NT2/D1 (cell line): Measurements from ENCODE around the gene TRPV4.

Experiments used
- DNase-seq: peaks from one replicate; pipeline ENCODE4 v3.0.0-alpha.2; 2011; ENCODE audit warnings: low read depth, low spot score
- H3K27me3 ChIP-seq: 2 replicates; pipeline ENCODE4 v1.6.0; 2011; ENCODE audit warnings: mild to moderate bottlenecking; ENCODE audit not compliant: insufficient read length, insufficient read depth
- H3K36me3 ChIP-seq: 2 replicates; pipeline ENCODE4 v1.6.1; 2011; ENCODE audit warnings: mild to moderate bottlenecking, low read length, mixed read lengths; ENCODE audit not compliant: insufficient read depth, insufficient read length
- H3K4me1 ChIP-seq: 2 replicates; pipeline ENCODE4 v1.5.1; 2011; ENCODE audit not compliant: insufficient read depth, insufficient read length
- H3K4me3 ChIP-seq: 2 replicates; pipeline ENCODE4 v1.5.1; 2011; ENCODE audit warnings: low read depth; ENCODE audit not compliant: insufficient read length
- H3K9ac ChIP-seq: 2 replicates; pipeline ENCODE4 v1.6.0; 2011; ENCODE audit warnings: low read depth; ENCODE audit not compliant: insufficient read length
- H3K9me3 ChIP-seq: 2 replicates; pipeline ENCODE4 v1.5.1; 2011; ENCODE audit warnings: mild to moderate bottlenecking, low read length; ENCODE audit not compliant: insufficient read depth
- SUZ12 ChIP-seq: IDR thresholded peaks from 2 replicates; pipeline ENCODE4 v1.6.1; 2011; ENCODE audit not compliant: insufficient read length, insufficient read depth; ENCODE audit errors: extremely low read depth
- YY1 ChIP-seq: IDR thresholded peaks from 2 replicates; pipeline ENCODE4 v1.6.1; 2011; ENCODE audit not compliant: insufficient read length, insufficient read depth
- ZNF274 ChIP-seq: IDR thresholded peaks from 2 replicates; pipeline ENCODE4 v1.6.1; 2011; ENCODE audit warnings: mild to moderate bottlenecking, low read depth, low read length

TRPV4 gene

GRCh38 chr12:109771746-109772621 is 61.2 kb downstream of the TRPV4 start:
- H3K4me3 ChIP-seq, result no peak overlapping the region
- DNase-seq, result no peak

GRCh38 chr12:109770861-109771670 is 62.1 kb downstream of the TRPV4 start:
- no peaks in the 10 kb centered on the region for H3K9me3 ChIP-seq
- TF ChIP-seq ZNF274 (no peak), SUZ12 (no peak), YY1 (no peak)
- H3K27me3 ChIP-seq, result no peaks in the 10 kb centered on the region
- H3K36me3 ChIP-seq, result peaks cover 5% of the 10 kb centered on the region
- no peak for DNase-seq
- peaks cover 16% of the 10 kb centered on the region for H3K4me1 ChIP-seq
- no peak overlapping the region for H3K9ac ChIP-seq
- no peak overlapping the region for H3K4me3 ChIP-seq

More at GRCh38 chr12:109771746-109772621, 61.2 kb downstream of the TRPV4 start:
- Histone ChIP-seq H3K9ac (no peak overlapping the region), H3K36me3 (peaks cover 5% of the 10 kb centered on the region), H3K9me3 (no peaks in the 10 kb centered on the region), H3K4me1 (peaks cover 10% of the 10 kb centered on the region), H3K27me3 (no peaks in the 10 kb centered on the region)
- TF ChIP-seq YY1 (no peak), SUZ12 (no peak), ZNF274 (no peak)

- Histone ChIP-seq H3K27me3 (no peaks in the 10 kb centered on the region), H3K9me3 (no peaks in the 10 kb centered on the region), H3K9ac (no peak overlapping the region), H3K4me3 (no peak overlapping the region), H3K4me1 (peaks cover 18% of the 10 kb centered on the region), H3K36me3 (peaks cover 5% of the 10 kb centered on the region)
- no peak for DNase-seq
- TF ChIP-seq ZNF274 (no peak), YY1 (no peak)
Measured at GRCh38 chr12:109770104-109770860, 62.9 kb downstream of the TRPV4 start.

GRCh38 chr12:109768901-109769670 is 64.1 kb downstream of the TRPV4 start:
- Histone ChIP-seq H3K36me3 (peaks cover 5% of the 10 kb centered on the region), H3K4me1 (peaks cover 18% of the 10 kb centered on the region), H3K9me3 (no peaks in the 10 kb centered on the region), H3K27me3 (no peaks in the 10 kb centered on the region), H3K4me3 (no peak overlapping the region), H3K9ac (no peak overlapping the region)
- TF ChIP-seq SUZ12 (no peak), YY1 (no peak), ZNF274 (no peak)
- DNase-seq, result no peak

- no peak for DNase-seq
- H3K27me3 ChIP-seq, result no peaks in the 10 kb centered on the region
- H3K9me3 ChIP-seq, result no peaks in the 10 kb centered on the region
- H3K4me3 ChIP-seq, result no peak overlapping the region
- peaks cover 5% of the 10 kb centered on the region for H3K36me3 ChIP-seq
- H3K9ac ChIP-seq, result no peak overlapping the region
- peaks cover 15% of the 10 kb centered on the region for H3K4me1 ChIP-seq
- TF ChIP-seq SUZ12 (no peak), YY1 (no peak), ZNF274 (no peak)
Measured at GRCh38 chr12:109767991-109768900, 65.0 kb downstream of the TRPV4 start.

GRCh38 chr12:109767456-109767855 is 65.7 kb downstream of the TRPV4 start:
- no peaks in the 10 kb centered on the region for H3K27me3 ChIP-seq
- H3K36me3 ChIP-seq, result peaks cover 6% of the 10 kb centered on the region
- TF ChIP-seq SUZ12 (no peak), YY1 (no peak), ZNF274 (no peak)
- H3K9ac ChIP-seq, result no peak overlapping the region
- no peaks in the 10 kb centered on the region for H3K9me3 ChIP-seq
- peaks cover 19% of the 10 kb centered on the region for H3K4me1 ChIP-seq
- DNase-seq, result no peak
- H3K4me3 ChIP-seq, result no peak overlapping the region
